ENCODE measurements around the gene POU2F3. TPM values are rescaled to one million over a fixed set of nuclear protein-coding genes. Genes with fewer than 3 reads are reported as not detected.

Gene POU2F3
- total RNA-seq, 4 donors from 2014 or later = 0.27 to 0.46 TPM; not detected in 2

- TF ChIP-seq POLR2AphosphoS5 (IDR thresholded peaks at IDR 0.05) (no peak), EP300 (IDR thresholded peaks at IDR 0.05) (no peak), POLR2A (IDR thresholded peaks at IDR 0.05) (no peak), CTCF (IDR thresholded peaks at IDR 0.05) (no peak)
- no peak overlapping the region for H3K27ac ChIP-seq
- no peak for ATAC-seq
- H3K4me3 ChIP-seq = no peak overlapping the region
- H3K36me3 ChIP-seq = no peaks in the 10 kb centered on the region
- no peaks in the 10 kb centered on the region for H3K27me3 ChIP-seq
- H3K9me3 ChIP-seq = no peaks in the 10 kb centered on the region
- WGBS, 2 donors (ENCODE audit: low coverage in 1 of 2) = 91 to 100% methylated on average over 3 of the region's 3 CpGs
- H3K4me1 ChIP-seq = peaks cover 0 to 68% (median 9%) of the 10 kb centered on the region in 3 donors
These were observed 118.8 kb downstream of the POU2F3 start for GRCh38 chr11:120358729-120359128.

- TF ChIP-seq POLR2A (IDR thresholded peaks at IDR 0.05) (no peak), CTCF (IDR thresholded peaks at IDR 0.05) (no peak), EP300 (IDR thresholded peaks at IDR 0.05) (no peak)
- Histone ChIP-seq H3K36me3 (no peaks in the 10 kb centered on the region), H3K27me3 (no peaks in the 10 kb centered on the region), H3K4me1 (peaks cover 0 to 30% (median 6%) of the 10 kb centered on the region in 3 donors), H3K9me3 (no peaks in the 10 kb centered on the region), H3K4me3 (no peak overlapping the region), H3K27ac (no peak overlapping the region)
- ATAC-seq = no peak
These were observed 123.5 kb downstream of the POU2F3 start for GRCh38 chr11:120363436-120363835.

- no peak for ATAC-seq
- peaks cover 0 to 43% (median 6%) of the 10 kb centered on the region in 3 donors for H3K4me1 ChIP-seq
- H3K27ac ChIP-seq = no peak overlapping the region
- TF ChIP-seq POLR2A (IDR thresholded peaks at IDR 0.05) (no peak), CTCF (IDR thresholded peaks at IDR 0.05) (no peak)
- no peak overlapping the region for H3K4me3 ChIP-seq
- no peaks in the 10 kb centered on the region for H3K27me3 ChIP-seq
- no peaks in the 10 kb centered on the region for H3K36me3 ChIP-seq
- H3K9me3 ChIP-seq = no peaks in the 10 kb centered on the region
These were observed 125.6 kb downstream of the POU2F3 start for GRCh38 chr11:120365512-120365911.

Small RNA genes within 50 kb of the gene (small RNA-seq; reads per million reads assigned to genes)
- gene RF00100 = 275 to 1,139 (median 415) reads per million in 4 donors

Other genes starting within 250 kb of the POU2F3 start
- gene TRIM29, start 102.0 kb upstream of the POU2F3 start, total RNA-seq = 10 to 100 TPM in 1 of 4 donors, 1 to 10 TPM in 3; 1.2 to 34.6 (median 3.4) TPM
- gene OAF, start 29.1 kb upstream of the POU2F3 start, total RNA-seq = 100 to 1,000 TPM in 1 of 4 donors, 10 to 100 TPM in 3; 30.0 to 100 (median 42.4) TPM
- 1 to 10 TPM; 6.1 to 8.1 (median 7.5) TPM for gene TLCD5, start 85.2 kb downstream of the POU2F3 start, total RNA-seq
- gene ARHGEF12, start 96.3 kb downstream of the POU2F3 start, total RNA-seq = 100 to 1,000 TPM in 3 of 4 donors, 10 to 100 TPM in 1; 99.7 to 135 (median 112) TPM